ENCODE results near the gene CYYR1.
"Not testable (repeated sequence)": the region's sequence is repeated elsewhere in the genome, so short reads cannot be mapped to it uniquely, and the experiment has no call there.

The CYYR1 gene

DNA sequence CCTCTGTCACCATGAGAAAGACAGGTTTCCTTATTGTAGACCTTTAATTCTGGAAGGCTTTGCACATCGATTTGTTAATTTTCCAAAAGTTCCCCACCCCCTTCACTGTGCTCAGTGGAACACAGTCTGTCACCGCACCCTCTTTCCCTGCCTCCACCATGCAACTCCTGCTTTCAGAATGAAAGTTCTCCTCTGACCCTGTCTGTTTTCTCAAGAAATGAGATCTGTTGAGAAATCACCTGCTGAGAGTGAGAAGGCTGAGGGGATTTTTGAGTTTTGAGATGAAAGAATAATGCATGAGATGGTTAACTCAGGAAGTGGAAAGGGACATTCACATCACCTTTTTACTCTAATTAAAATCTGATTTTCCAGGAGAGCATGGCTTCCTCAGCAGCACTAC lies 99.6 kb downstream of the CYYR1 start:
- DNase-seq: no peak

DNA sequence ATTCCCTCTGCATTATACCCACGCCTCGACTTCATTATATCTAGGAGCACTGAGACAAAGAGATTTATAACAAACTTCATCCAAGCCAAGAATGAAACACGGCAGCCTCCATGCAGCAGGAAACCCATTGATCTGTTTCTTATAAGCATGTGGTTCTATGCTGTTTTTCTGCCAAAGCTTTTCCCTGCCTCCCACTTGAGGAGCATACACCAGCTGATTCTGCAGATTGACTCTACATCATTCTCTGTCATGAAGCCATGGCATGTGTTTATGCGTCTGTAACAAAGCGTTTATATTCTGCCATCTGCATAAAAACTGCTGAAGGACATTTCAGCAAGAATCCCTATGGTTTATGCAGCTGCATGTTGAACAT lies 102.0 kb downstream of the CYYR1 start:
- DNase-seq: no peak

DNA sequence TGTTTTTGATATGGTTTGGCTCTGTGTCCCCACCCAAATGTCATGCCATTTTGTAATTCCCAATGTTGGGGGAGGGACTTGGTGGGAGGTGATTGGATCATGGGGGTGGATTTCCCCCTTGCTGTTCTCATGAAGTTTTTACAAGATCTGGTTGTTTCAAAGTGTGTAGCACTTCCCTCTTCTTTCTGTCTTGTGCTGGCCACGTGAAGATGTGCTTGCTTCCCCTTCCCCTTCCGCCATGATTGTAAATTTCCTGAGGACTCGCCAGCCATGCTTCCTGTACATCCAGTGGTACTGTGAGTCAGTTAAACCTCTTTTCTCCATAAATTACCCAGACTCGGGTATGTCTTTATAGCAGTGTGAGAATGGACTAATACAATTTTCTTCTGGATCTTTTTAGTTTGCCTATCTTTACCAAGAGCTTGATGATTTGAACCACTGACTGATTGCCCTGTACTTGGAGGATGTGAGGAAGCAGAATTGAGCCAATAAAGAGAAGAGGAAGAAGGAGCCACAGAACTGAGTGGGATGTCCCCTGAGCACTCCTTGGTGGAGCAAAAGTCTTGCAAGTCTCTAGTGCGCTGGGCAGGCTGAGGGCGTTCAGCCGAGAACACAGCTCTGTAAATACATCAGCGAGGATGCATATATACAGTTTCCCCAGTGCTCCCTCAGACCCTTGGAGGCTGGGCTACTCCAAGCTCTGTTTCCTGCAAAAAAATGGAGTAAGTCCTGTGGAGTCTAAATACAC lies 102.6 kb downstream of the CYYR1 start:
- DNase-seq: no peak

DNA sequence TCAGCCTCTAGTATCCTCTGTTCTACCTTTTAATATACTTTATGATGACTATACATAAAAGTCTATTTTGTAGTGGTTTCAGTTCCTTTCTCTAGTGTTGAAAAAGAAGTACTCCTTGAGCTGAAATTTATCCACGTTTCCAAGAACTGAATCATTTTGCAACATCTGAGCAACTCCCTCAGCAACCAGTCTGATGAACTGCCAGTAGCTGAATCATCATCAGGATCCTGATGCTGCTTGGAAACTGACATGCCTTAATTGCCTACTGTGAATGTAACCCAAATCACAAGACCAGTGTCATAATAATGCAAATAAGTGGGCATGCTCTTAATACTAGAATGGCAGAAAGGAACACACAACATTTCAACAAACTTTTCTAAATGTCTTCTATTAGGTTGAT lies 103.3 kb downstream of the CYYR1 start:
- peak; percentile 81 for DNase-seq

DNA sequence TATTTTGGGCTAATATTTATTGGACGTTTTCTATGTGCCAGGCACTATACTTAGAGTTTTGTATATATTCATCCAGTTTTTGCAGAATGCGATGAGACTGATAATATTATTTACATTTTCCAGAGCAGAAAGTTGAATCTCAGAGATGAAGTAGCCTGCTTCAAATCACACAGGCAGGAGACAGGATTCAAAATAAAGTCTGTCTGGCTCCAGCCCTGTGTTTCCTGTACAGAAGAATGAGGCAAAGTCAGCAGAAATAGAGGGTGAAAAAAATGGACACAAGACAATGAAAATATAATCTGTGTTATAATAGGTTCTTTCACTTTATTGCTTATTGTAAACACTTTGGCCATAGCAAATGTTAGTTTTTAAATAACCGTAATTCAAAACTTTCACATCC lies 107.2 kb downstream of the CYYR1 start:
- no peak for DNase-seq

DNA sequence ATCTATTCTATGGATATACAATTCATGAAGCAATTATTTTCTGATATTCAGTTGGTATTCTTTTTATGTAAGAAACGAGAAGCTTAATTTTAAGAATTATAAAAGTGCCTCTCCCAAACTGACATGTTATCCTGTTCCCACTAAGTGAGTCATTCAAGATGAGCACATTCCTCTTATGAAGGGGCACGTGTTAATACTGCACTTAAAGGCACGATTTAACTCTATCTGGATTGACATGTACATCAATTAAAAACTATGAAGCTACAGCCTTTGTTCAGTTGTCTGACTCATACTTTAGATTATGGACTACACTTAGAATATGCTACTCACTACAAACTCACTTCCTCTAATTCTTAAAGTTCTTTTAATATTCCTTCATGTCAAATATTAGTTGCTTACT lies 111.6 kb downstream of the CYYR1 start:
- DNase-seq: peak; percentile 6

GRCh38 chr21:26460621-26461020 lies 112.5 kb downstream of the CYYR1 start:
- no peak for DNase-seq

DNA sequence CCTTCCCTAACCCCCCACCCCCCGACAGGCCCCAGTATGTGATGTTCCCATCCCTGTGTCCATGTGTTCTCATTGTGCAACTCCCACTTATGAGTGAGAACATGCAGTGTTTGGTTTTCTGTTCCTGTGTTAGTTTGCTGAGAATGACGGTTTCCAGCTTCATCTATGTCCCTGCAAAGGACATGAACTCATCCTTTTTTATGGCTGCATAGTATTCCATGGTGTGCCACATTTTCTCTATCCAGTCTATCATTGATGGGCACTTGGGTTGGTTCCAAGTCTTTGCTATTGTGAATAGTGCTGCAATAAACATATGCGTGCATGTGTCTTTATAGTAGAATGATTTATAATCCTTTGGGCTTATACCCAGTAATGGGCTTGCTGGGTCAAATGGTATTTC lies 114.2 kb downstream of the CYYR1 start:
- DNase-seq: not testable (repeated sequence)

- no peak for DNase-seq
Measured at GRCh38 chr21:26457817-26458216, 115.3 kb downstream of the CYYR1 start.

- no peak for DNase-seq
Measured at GRCh38 chr21:26453267-26453666, 119.8 kb downstream of the CYYR1 start.

DNA sequence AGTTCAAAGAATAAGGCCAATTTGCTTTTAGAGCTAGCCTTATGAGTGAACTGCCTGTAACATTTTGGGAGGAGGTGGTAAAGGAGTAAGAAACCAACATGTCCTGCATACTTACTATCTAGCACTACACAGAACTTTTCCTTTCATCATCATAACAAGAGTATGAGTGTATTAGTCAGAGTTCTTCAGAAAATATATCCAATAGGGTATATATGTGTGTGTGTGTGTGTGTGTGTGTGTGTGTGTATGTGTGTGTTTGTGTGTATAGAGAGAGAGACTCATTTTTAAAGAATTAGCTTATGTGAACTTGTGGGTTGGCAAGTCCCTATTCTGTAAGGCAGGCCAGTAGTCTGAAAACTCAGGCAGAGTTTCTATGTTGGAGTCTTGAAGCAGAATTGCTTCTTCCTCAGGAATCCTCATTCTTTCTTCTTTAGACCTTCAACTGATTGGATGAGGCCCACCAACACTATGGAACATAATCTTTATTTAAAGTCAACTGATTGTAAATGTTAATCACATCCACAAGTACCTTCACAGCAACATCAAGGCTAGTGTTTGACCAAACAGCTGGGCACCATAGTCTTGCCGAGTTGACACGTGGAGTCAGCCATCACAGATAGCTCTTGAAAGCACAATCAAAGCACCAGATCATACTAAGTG lies 121.9 kb downstream of the CYYR1 start:
- no peak for DNase-seq

DNA sequence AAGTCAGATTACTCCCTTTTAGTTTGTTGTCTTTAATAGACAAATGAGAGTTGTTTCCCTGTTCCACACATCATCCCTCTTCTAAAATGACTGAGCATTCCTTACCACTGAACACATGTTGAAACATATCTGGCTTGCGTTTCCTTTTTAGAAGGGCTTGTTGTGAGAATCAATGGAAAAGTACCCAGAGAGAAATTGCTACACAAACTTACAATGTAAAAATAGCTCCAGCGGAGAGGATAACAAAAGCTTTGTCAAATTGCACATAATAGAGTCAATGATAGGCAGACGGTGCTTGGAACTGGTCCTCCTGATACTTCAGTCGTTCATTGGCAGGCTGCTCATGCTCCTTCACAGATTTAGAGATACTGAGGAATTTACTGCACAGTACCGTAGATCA lies 123.9 kb downstream of the CYYR1 start:
- peak; percentile 32 for DNase-seq

DNA sequence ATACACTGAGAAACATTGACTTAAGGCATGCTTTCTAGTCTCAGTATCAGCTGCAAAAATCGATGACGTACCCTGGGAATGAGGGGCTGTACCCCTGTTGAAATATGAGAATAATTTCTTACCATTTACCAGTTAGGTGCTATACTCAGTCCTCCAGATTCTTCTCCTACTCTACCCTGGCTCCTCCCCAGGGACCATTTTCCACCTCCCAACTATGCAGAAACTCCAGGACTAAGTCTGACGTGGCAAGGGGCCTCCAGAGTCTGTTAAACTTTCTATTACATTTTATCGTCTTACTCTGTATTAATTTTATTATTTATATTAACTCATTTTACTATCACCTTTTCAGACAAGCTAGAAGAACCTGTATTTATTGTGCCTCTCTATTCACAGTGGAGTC lies 124.3 kb downstream of the CYYR1 start:
- no peak for DNase-seq

DNA sequence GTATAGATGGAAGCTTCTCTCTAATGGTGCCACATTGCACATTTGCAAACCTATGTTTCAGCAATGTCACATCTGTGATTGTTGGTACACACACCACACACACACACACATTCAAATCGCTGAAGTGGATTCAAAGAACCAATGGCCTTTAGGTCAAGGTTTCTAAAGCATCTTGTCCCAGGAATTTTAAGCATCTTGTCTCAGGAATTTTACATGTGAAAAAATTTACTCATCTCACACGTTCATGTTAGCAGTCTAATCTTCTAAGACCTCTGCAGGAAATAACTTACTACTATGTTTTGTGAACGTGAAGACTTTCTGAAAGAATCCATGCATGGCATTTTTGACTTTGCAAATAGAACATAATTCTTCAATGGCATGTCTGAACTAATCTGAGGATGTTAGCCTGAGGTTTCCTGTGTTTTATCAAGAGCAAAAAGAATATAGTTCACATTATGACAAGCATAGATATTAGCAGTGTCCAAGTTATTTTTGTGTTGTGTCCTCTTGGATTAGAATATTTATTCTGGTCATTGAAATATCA lies 125.1 kb downstream of the CYYR1 start:
- DNase-seq: peak; percentile 34

DNA sequence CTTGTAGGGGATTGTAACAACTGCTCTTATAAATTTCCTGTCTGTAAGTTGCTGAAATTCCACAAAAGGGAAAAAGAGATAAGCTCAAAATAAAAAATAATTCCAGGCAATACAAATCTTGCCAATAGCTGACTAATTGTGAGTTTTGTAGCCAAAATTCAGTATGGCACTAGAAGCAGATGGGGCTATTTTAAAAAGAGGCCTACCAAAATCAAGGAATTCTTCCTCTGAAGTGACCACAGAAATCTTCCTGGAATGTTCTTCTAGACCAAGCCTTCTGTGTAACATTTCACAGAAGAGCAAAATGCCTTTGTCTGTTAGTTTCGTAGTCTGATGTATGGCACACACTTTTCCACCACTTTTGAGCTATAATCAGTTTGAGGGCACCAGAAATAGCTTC lies 127.6 kb downstream of the CYYR1 start:
- DNase-seq: peak; percentile 79

GRCh38 chr21:26444646-26445045 lies 128.4 kb downstream of the CYYR1 start:
- DNase-seq: no peak

GRCh38 chr21:26443867-26444266 lies 129.2 kb downstream of the CYYR1 start:
- peak; percentile 39 for DNase-seq

- DNase-seq: no peak
Measured at GRCh38 chr21:26443291-26443690, 129.8 kb downstream of the CYYR1 start.

GRCh38 chr21:26441149-26441548 lies 131.9 kb downstream of the CYYR1 start:
- no peak for DNase-seq

DNA sequence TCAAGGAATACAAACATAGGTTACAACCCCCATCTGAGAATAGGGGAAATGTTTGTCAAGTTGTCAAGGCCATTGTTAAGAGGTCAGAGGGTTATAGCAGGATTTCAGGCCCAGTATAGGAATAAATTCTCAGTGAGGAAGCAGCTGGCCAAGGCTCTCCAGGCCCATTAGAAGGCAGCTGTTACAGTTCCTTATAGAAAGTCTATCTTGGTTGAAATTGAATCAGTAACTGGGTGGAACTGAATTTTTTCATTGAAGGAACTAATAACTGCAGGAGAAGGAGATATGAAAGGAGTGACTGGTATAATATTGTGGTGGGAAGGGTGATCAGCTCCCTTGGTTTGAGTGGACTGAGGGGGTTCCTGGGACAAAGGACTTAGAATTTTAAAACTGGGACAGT lies 134.1 kb downstream of the CYYR1 start:
- DNase-seq: no peak

- DNase-seq: peak; percentile 25
Measured at GRCh38 chr21:26437326-26438009, 135.6 kb downstream of the CYYR1 start.

DNA sequence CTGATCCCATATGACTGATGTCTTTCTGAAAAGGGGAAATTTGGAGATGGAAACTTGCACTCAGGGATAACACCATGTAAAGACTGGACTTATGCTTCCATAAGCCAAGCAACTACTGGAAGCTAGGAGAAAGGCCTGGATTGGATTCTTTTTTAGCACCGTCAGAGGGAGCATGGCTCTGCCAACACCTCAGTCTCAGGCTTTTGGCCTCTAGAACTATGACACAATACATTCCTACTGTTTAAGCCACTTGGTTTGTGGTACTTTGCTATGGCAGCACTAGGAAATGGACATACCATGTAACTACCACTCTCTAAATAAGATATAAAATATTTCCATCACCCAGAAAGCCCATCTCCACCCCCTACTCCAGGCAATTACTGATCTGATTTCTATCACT lies 139.7 kb downstream of the CYYR1 start:
- DNase-seq: no peak

DNA sequence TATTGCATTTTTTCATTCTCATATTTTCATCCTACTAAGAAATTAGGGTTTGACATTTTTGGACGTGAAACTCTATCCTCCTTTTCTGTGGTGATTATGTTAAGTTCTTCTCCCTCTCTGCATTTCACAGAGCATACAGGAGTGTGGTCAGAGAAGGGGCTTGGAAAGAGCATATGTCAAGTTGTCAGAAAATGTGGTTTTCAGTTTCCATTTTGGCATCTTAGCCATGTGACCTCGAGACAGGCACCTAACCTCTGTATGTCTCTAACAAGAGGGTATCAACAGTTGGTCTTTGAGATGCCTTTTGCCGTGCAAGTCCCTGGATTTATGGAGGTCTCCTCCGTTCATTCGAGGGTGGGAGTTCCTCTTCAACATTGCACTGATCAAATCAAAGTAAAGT lies 140.7 kb downstream of the CYYR1 start:
- no peak for DNase-seq

- DNase-seq: no peak
Measured at GRCh38 chr21:26425576-26425975, 147.5 kb downstream of the CYYR1 start.

All from NCI-H226 (cell line).